HepG2 (cell line): ENCODE results near the gene ARAP1. TPM values are rescaled to one million over a fixed set of nuclear protein-coding genes. Genes with fewer than 3 reads are reported as not detected.

Experiments
- HMGXB3 ChIP-seq: sonication (generic); formaldehyde crosslinking; IDR thresholded peaks from 2 replicates; pipeline ENCODE4 v1.4.0; 2020; ENCODE audit warnings: missing genetic modification reagents, borderline replicate concordance
- LRRFIP1 ChIP-seq: sonication (generic); formaldehyde crosslinking; conservative IDR thresholded peaks from 2 replicates; pipeline ENCODE4 v1.4.0; 2020; ENCODE audit warnings: missing genetic modification reagents
- MIER3 ChIP-seq: IDR thresholded peaks from 2 replicates; pipeline ENCODE4 v1.6.1; 2016; ENCODE audit warnings: missing compliant biosample characterization, borderline replicate concordance
- RERE ChIP-seq: IDR thresholded peaks from 2 replicates; pipeline ENCODE4 v1.6.1; 2016; ENCODE audit warnings: low read depth, missing genetic modification reagents, missing compliant biosample characterization
- TRAFD1 ChIP-seq: sonication (generic); formaldehyde crosslinking; IDR thresholded peaks from 2 replicates; pipeline ENCODE4 v1.5.1; 2020; ENCODE audit warnings: missing genetic modification reagents, mild to moderate bottlenecking, borderline replicate concordance
- ZNF234 ChIP-seq: sonication (generic); formaldehyde crosslinking; conservative IDR thresholded peaks from 2 replicates; pipeline ENCODE4 v1.5.1; 2020; ENCODE audit warnings: mild to moderate bottlenecking, missing genetic modification reagents
- ZNF33A ChIP-seq: sonication (generic); formaldehyde crosslinking; IDR thresholded peaks from 2 replicates; pipeline ENCODE4 v1.5.1; 2020; ENCODE audit warnings: missing genetic modification reagents, mild to moderate bottlenecking, moderate library complexity, borderline replicate concordance
- ZNF710 ChIP-seq: sonication (generic); formaldehyde crosslinking; IDR thresholded peaks from 2 replicates; pipeline ENCODE4 v1.5.0; 2020; ENCODE audit warnings: mild to moderate bottlenecking, missing genetic modification reagents, borderline replicate concordance
- polyA plus RNA-seq, 8 experiments: library from polyadenylated mRNA; depleted of rRNA in 3 of 8; stranded (reverse) in 7 of 8; unstranded in 1 of 8; fragments of >200 nt; fragmentation: Illumina TruSeq in 4 of 8; extraction: Trizol in 4 of 8; gene quantifications; 2 replicates each; pipeline versions ENCODE4 v1.2.1 to v1.2.3, GENCODE V29; 2011 to 2016; ENCODE audit warnings: low read depth in 4 of 8, missing spikeins in 1 of 8, mixed read lengths in 1 of 8; ENCODE audit not compliant: insufficient read depth in 1 of 8
- total RNA-seq, 5 experiments: library from RNA; depleted of rRNA; stranded (reverse); fragments of >200 nt; fragmentation: Illumina TruSeq; extraction: Trizol; gene quantifications; 2 replicates each; pipeline ENCODE4 v1.2.3, GENCODE V29; 2016; ENCODE audit warnings: low read depth in 1 of 5

The ARAP1 gene
- total and polyA plus RNA-seq, 2 of the 13 experiments (the other 11 are each of a cell fraction or from before 2014, with no cell fraction given), result 43.2 to 55.5 TPM

- TF ChIP-seq RERE (CRISPR knock-in tag) (no peak), ZNF33A (CRISPR knock-in tag) (no peak), LRRFIP1 (CRISPR knock-in tag) (no peak), ZNF234 (CRISPR knock-in tag) (no peak), HMGXB3 (CRISPR knock-in tag) (no peak), MIER3 (CRISPR knock-in tag) (no peak), TRAFD1 (CRISPR knock-in tag) (no peak), ZNF710 (no peak; the same call in 1 of the 2 replicates)
These were observed 109.2 kb downstream of the ARAP1 start (continued) for GRCh38 chr11:72642884-72643522.
